GM21576 (cell line): ENCODE measurements around the gene RBPJL.

Source experiments
- ATAC-seq: cut with Tn5 transposase; IDR thresholded peaks from one replicate; pipeline ENCODE4 v1.9.1; 2021; ENCODE audit warnings: mild to moderate bottlenecking, moderate library complexity; ENCODE audit not compliant: unreplicated experiment

Gene RBPJL

GRCh38 chr20:45306431-45306982, at the start of gene RBPJL:
Gene RBPJL, plus strand, starts transcription at chr20:45306840. Its CDS starts 83 bp downstream, at chr20:45306923.
- no peak for ATAC-seq

GRCh38 chr20:45257161-45257560, 49.5 kb upstream of the RBPJL start:
- no peak for ATAC-seq

GRCh38 chr20:45257711-45258110, 48.9 kb upstream of the RBPJL start:
- ATAC-seq, result no peak

GRCh38 chr20:45258259-45258658, 48.4 kb upstream of the RBPJL start:
- no peak for ATAC-seq

GRCh38 chr20:45258664-45259063, 48.0 kb upstream of the RBPJL start:
- ATAC-seq, result no peak

GRCh38 chr20:45263556-45264266, 42.9 kb upstream of the RBPJL start:
- ATAC-seq, result no peak

GRCh38 chr20:45266977-45267376, 39.7 kb upstream of the RBPJL start:
- ATAC-seq, result no peak

- no peak for ATAC-seq
Observed at GRCh38 chr20:45268531-45268930, 38.1 kb upstream of the RBPJL start.

GRCh38 chr20:45269056-45269455, 37.6 kb upstream of the RBPJL start:
- ATAC-seq, result no peak

- no peak for ATAC-seq
Observed at GRCh38 chr20:45269754-45270270, 36.8 kb upstream of the RBPJL start.

GRCh38 chr20:45275338-45275737, 31.3 kb upstream of the RBPJL start:
- no peak for ATAC-seq

- no peak for ATAC-seq
Observed at GRCh38 chr20:45279992-45280391, 26.6 kb upstream of the RBPJL start.

GRCh38 chr20:45282700-45283550, 23.7 kb upstream of the RBPJL start:
- ATAC-seq, result no peak

GRCh38 chr20:45283551-45284057, 23.0 kb upstream of the RBPJL start:
- ATAC-seq, result no peak

GRCh38 chr20:45288376-45288775, 18.3 kb upstream of the RBPJL start:
- no peak for ATAC-seq

GRCh38 chr20:45288860-45289259, 17.8 kb upstream of the RBPJL start:
- ATAC-seq, result no peak

GRCh38 chr20:45289942-45290676, 16.5 kb upstream of the RBPJL start:
- no peak for ATAC-seq

- ATAC-seq, result no peak
Observed at GRCh38 chr20:45290677-45291355, 15.8 kb upstream of the RBPJL start.

- ATAC-seq, result no peak
Observed at GRCh38 chr20:45291526-45291925, 15.1 kb upstream of the RBPJL start.

GRCh38 chr20:45292343-45292742, 14.3 kb upstream of the RBPJL start:
- no peak for ATAC-seq
